ENCODE results near the gene RGS9BP.
"Not testable (repeated sequence)": the region's sequence is repeated elsewhere in the genome, so short reads cannot be mapped to it uniquely, and the experiment has no call there.

Gene RGS9BP

GRCh38 chr19:32671883-32672593 lies 3.6 kb upstream of the RGS9BP start:
- DNase-seq (ENCODE audit: low read depth in 3 of 3), result no peak

- DNase-seq (ENCODE audit: low read depth in 3 of 3), result no peak
These were observed 2.8 kb upstream of the RGS9BP start for GRCh38 chr19:32672841-32673240.

DNA sequence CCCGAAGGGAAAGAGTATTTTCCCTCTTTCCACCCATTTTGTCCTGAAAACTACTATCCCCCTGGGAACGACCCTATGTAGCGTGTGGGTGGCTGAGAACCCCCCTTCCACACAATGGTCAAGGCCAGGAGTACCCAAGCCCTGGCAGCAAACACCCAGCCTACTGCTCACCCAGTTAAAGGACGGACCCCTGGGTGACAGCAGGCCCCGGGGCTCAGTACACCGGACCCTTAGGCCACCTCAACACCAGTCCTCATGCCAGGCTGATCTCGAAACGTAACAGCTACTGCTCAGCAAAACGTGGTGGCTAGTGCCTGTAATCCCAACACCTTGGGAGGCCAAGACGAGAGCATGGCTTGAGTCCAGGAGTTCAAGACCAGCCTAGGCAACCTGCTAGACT lies 2.1 kb upstream of the RGS9BP start:
- no peak for DNase-seq (ENCODE audit: low read depth in 3 of 3)

DNA sequence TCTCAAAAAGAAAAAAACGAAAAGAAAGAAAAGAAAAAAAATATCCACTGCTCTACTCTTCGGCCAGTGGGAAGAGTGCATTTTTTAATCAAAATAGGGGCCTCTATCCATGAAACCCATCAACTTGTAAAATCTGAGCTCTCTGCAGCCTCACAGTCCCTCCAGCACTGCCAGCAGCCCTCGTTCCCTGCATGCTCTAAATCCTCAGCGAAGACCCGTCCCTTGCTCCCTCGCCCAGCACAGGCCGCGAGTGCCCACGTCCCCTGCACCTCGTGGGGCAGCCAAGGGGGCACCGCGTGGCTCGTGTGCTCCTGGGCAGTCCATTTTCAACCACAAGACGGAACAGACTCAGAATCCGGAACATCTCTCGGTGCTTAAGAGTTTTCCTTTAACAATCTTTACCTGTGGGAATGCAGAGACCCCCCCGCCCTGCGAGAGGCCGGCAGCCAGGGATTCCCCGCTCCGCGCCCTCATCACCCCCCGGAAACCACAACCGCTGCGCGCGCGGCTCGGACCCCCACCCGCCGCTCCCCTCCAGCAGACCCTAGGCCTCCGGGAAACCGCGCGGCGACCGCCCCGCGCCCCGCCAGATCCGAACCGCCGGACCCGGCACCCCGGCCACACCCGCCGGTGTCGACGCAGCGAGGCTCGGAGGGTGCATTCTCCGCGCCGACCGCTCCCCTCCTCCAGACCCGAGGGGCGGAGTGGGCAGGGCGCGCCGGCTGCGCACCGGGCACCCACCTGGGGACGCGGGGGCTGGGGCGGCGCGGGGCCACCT lies 1.3 kb upstream of the RGS9BP start:
- no peak for DNase-seq (ENCODE audit: low read depth in 3 of 3)

DNA sequence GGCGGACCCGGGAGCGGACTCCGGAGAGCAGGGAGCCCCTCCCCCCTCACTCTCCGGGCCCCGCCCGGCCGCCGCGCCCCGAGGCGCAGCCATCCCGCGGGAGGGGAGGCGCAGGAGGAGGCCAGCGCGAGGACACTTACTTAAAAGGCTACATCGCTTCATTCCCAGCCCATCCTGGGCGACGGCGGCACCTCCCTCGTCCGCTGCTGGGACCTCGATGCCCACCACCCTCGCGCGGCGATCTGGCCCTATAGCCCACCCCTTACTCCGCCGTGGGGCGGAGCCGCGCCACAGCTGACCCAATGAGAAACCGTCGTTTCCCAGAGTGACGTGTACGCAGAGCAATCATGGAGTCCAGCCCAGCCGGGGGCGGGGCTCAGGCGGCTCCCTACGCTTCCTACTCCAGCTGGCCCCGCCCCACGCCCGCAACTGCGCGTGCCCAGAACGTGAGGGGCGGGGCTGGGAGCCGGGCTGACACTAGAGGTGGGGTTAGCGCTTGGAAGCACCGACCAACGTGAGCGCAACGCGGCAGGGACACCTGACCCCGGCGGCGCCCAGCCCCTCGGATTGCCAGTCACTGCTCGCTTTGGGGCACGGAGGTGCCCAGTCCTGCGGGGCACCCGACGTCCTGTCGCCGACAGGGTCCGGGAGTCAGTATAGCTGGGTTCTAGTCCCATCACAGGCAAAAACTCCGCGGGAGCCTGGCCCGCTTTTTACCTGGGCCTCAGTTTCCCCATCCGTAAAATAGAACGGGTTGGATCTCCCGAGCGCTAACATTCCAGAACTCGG lies 523 bp upstream of the RGS9BP start, which contains the start of gene ANKRD27:
Gene ANKRD27, minus strand, starts transcription at position 250 of the 789 bp plus-strand sequence. CDS start 16,165 bp downstream, outside the sequence.
- peak; percentile 93 to 97 (median 94) for DNase-seq (ENCODE audit: low read depth in 3 of 3)

GRCh38 chr19:32676186-32676894 lies 692 bp downstream of the RGS9BP start:
- no peak for DNase-seq (ENCODE audit: low read depth in 3 of 3)

GRCh38 chr19:32676895-32677359 lies 1.3 kb downstream of the RGS9BP start:
- DNase-seq (ENCODE audit: low read depth in 3 of 3), result no peak

DNA sequence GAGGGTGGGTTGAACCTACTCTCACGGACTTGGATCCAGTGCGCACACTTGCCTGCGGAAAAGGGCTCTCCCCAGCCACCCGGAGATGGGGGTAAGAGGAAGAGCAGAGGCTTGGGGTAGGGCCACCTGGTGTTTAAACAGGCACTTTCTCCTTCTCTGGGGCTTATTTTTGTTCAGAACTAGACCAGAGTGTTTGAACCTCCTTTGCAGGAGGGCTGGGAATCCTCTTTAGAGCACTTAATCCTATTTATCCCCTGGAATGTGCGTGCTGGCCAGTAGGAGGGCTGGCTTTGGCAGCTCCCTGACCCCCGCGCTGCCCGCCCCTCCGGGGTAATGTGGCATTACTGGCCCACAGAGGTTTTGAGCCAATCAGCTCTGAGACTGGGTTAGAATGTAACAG lies 2.0 kb downstream of the RGS9BP start:
- no peak for DNase-seq (ENCODE audit: low read depth in 3 of 3)

GRCh38 chr19:32680986-32681385 lies 5.3 kb downstream of the RGS9BP start:
- DNase-seq (ENCODE audit: low read depth in 3 of 3), result no peak

- no peak for DNase-seq (ENCODE audit: low read depth in 3 of 3)
These were observed 6.7 kb downstream of the RGS9BP start for GRCh38 chr19:32682317-32682716.

GRCh38 chr19:32686847-32687475 lies 11.3 kb downstream of the RGS9BP start:
- DNase-seq (ENCODE audit: low read depth in 3 of 3), result no peak

DNA sequence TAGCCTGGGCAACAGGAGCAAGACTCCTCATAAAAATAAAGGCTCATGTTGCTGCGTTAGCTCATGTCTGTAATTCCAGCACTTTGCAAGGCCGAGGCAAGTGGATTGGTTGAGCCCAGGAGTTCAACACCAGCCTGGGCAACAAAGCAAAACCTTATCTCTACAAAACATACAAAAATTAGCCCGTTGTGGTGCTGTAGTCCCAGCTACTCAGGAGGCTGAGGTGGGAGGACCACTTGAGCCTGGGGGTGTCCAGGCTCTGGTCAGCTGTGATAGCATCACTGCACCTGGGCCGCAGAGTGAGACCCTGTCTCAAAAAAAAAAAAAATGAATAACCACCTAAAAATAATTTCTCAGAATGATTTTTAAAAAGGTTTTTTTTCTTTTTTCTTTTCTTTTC lies 12.0 kb downstream of the RGS9BP start:
- no peak for DNase-seq (ENCODE audit: low read depth in 3 of 3)

DNA sequence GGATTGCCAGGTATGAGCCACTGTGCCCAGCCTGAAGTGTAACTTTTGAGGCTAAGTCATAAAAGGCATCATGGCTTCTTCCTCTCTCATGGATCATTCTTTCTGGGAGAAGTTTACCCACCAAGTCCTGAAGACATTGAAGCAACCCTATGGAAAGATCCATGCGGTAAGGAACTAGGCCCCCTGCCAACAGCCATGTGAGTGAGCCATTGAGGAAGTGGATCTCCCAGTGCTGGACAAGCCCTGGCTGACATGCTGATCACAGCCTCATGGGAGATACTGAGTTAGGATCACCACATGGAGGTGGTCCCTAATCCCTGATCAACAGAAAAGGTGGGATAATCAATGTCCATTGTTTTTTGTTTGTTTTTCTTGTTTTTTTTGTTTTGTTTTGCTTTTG lies 12.7 kb downstream of the RGS9BP start:
- DNase-seq (ENCODE audit: low read depth in 3 of 3), result no peak

- peak; percentile 58 to 85 (median 71) for DNase-seq (ENCODE audit: low read depth in 3 of 3)
These were observed 15.8 kb downstream of the RGS9BP start, which contains the start of gene NUDT19 for GRCh38 chr19:32691291-32691951. Gene NUDT19, plus strand, starts transcription at chr19:32691821. Its CDS starts 140 bp downstream, at chr19:32691961.

DNA sequence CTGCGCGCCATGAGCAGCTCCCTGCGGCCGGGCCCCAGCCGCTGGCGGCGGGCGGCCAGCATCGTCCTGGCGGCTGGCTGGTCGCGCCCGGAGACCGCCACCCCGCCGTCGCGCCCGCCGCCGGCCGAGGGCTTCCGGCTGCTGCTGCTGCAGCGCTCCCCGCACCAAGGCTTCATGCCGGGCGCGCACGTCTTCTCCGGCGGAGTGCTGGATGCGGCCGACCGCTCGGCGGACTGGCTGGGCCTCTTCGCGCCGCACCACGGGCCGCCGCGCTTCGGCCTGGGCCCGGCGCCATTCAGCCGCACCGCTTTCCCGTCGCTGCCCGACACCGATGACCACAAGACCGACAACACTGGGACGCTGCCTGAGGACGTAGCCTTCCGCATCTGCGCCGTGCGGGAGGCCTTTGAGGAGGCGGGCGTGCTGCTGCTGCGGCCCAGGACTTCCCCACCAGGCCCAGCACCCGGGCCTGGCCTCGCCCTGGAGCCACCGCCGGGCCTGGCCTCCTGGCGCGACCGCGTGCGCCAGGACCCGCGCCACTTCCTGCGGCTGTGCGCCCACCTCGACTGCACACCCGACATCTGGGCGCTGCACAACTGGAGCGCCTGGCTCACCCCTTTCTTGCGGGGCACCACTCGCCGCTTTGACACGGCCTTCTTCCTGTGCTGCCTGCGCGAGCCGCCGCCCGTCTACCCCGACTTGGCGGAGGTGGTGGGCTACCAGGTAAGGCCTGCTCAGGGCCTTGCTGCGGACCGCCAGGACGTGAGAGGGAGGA lies 16.5 kb downstream of the RGS9BP start:
- DNase-seq (ENCODE audit: low read depth in 3 of 3), result peak; percentile 18 to 51 (median 43)

DNA sequence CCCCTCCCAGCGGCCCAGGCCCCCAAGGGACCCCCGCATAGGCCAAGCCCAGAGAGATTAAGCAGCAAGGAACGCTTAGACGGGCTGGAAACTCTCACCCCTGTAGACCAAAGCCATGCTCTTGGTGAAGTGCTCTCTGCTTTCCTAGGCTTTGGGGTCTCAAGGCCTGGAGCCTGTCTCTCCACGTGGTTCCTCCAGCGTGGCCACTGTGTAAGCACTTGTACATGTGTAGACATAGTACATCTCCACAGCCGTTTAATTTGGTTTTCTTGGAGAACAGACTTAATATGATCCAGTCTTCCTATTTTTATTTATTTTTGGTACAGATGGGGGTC lies 17.0 kb downstream of the RGS9BP start:
- DNase-seq (ENCODE audit: low read depth in 3 of 3), result no peak

DNA sequence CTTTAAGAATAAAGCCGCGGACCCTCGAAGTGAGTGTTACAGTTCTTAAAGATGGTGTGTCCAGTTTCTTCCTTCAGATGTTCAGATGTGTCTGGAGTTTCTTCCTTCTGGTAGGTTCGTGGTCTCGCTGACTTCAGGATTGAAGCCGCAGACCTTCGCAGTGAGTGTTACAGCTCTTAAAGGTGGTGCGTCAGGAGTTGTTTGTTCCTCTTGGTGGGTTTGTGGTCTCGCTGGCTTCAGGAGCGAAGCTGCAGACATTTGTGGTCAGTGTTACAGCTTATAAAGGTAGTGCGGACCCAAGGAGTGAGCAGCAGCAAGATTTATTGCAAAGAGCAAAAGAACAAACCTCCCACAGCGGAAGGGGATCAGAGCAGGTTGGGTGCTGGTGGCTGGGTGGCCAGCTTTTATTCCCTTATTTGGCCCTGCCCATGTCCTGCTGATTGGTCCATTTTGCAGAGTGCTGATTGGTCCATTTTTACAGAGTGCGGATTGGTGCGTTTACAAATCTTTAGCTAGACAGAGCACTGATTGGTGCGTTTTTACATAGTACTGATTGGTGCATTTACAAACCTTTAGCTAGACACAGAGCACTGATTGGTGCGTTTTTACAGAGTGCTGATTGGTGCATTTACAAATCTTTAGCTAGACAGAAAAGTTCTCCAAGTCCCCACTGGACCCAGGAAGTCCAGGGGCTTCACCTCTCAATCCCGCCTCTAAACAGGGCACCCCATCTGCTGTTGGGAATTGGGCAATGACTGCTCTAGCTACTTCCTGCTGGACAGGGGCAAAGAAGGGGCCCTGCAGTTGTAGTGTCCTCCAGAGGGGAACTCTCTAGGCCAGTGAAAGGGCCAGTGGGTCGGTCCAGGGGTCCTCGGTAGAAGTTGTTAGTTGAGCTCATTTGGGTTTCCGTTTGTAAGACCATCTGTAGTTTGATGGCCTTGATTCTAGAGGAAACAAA lies 17.8 kb downstream of the RGS9BP start:
- DNase-seq (ENCODE audit: low read depth in 3 of 3), result peak in 1 of 3 experiments; percentile 34

DNA sequence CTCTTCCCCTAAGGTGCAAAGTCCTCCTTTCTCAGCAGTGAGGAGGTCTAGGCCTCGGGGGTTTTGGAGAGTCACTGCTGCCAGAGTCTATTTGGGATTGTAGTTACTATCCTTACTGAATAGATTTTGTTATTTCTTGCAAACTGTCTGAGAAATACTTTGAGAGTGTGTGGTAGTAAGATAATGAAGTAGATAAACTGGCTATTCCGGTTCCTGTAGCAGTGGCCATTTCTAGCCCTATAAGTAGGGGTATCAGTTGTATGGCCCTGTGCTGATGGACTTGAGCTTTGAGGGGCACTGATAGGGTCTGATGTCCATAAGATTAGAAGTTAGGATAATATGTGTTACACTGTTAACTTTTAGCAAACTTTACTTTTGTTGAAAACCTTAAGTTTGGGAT lies 18.7 kb downstream of the RGS9BP start:
- not testable (repeated sequence) for DNase-seq (ENCODE audit: low read depth in 3 of 3)

Data from stimulated activated CD4-positive, alpha-beta T cell treated with anti-CD3 and anti-CD28 coated beads, TNF-alpha, amount 100 ng/mL, for 24 hours (primary cell).